K562 (cell line): ENCODE measurements around the gene ZDHHC5. TPM values are rescaled to one million over a fixed set of nuclear protein-coding genes. Genes with fewer than 3 reads are reported as not detected.

Experiments used
- ATAC-seq: fragments of 200-7000 bp; cut with Tn5 transposase; 3 replicates; pipeline ENCODE4 v1.9.1; 2020; ENCODE audit warnings: moderate library complexity
- BruUV-seq: library from RNA; stranded (reverse); fragments of 400-500 nt; replicated peaks from 2 replicates; lab custom pipeline; 2021; lab: Mats Ljungman, UMichigan
- CTCF ChIA-PET: fragments of 300-600 bp; formaldehyde crosslinking; extraction: SDS; loops from one replicate; lab custom pipeline; 2021; ENCODE audit warnings: low intra/inter-chr PET ratio; lab: Yijun Ruan, JAX
- POLR2A ChIA-PET: fragments of 300-600, 350-650 bp; sonication (Branson Sonifier 250); formaldehyde crosslinking; extraction: SDS; loops from one replicate; lab custom pipeline; 2021; ENCODE audit warnings: antibody characterized with exemption, inconsistent platforms; lab: Yijun Ruan, JAX
- DNase-seq, 4 experiments: peaks; one replicate each; pipeline versions ENCODE4 v3.0.0 to v3.0.0-alpha.2; 2011 to 2018; ENCODE audit warnings: low spot score in 3 of 4, mixed read lengths in 3 of 4; ENCODE audit errors: extremely low read depth in 1 of 4
- FAIRE-seq: peaks from 2 replicates; lab custom pipeline; 2011; peaks lifted over from hg19 to GRCh38; lab: Jason Lieb, UNC
- H2AFZ ChIP-seq: 2 replicates; pipeline ENCODE4 v1.6.0; 2011; ENCODE audit warnings: low read depth, low read length, control low read depth, inconsistent platforms
- H3K27ac ChIP-seq: fragments of 200-600 bp; 3 replicates; pipeline ENCODE4 v1.8.0; 2011; ENCODE audit warnings: low read depth, mild to moderate bottlenecking, control low read depth, inconsistent platforms, low read length, moderate library complexity, mixed read lengths; ENCODE audit errors: extremely low read depth
- H3K27me3 ChIP-seq, 2 experiments: fragments of 300-600 bp in 1 of 2; 2 replicates in 1 of 2; 3 replicates in 1 of 2; pipeline versions ENCODE4 v1.6.0 to v1.8.0; 2011; ENCODE audit warnings: inconsistent platforms in 2 of 2, low read length in 2 of 2, mild to moderate bottlenecking in 1 of 2, mixed read lengths in 1 of 2, moderate library complexity in 1 of 2; ENCODE audit not compliant: control insufficient read depth in 2 of 2, insufficient read depth in 2 of 2
- H3K36me3 ChIP-seq: fragments of 300-600 bp; 3 replicates; pipeline ENCODE4 v1.8.0; 2011; ENCODE audit warnings: mild to moderate bottlenecking, low read length, inconsistent platforms; ENCODE audit not compliant: control insufficient read depth, insufficient read depth
- H3K4me1 ChIP-seq, 2 experiments: fragments of 200-600 bp in 1 of 2; replicated peaks in 1 of 2; 2 replicates in 1 of 2; 3 replicates in 1 of 2; pipeline versions ENCODE4 v1.5.1 to v1.8.0; 2011; ENCODE audit warnings: inconsistent platforms in 2 of 2, low read length in 2 of 2, mild to moderate bottlenecking in 1 of 2, mixed read lengths in 1 of 2, moderate library complexity in 1 of 2; ENCODE audit not compliant: control insufficient read depth in 2 of 2, insufficient read depth in 2 of 2
- H3K4me2 ChIP-seq: 2 replicates; pipeline ENCODE4 v1.6.1; 2011; ENCODE audit warnings: low read length, control low read depth, inconsistent platforms, mixed read lengths; ENCODE audit not compliant: insufficient read depth
- H3K4me3 ChIP-seq: fragments of 200-600 bp; sonication (generic), shearing (Covaris generic); 2 replicates; pipeline ENCODE4 v1.5.1; 2016; ENCODE audit warnings: control low read depth, inconsistent platforms
- H3K79me2 ChIP-seq: fragments of 200-600 bp; 3 replicates; pipeline ENCODE4 v1.8.0; 2011; ENCODE audit warnings: low read length, inconsistent platforms; ENCODE audit not compliant: control insufficient read depth, insufficient read depth
- H3K9ac ChIP-seq, 2 experiments: 2 replicates each; pipeline versions ENCODE4 v1.6.0 to v1.6.1; 2011; ENCODE audit warnings: low read depth in 2 of 2, low read length in 2 of 2, control low read depth in 1 of 2, inconsistent platforms in 1 of 2, mild to moderate bottlenecking in 1 of 2, mixed read lengths in 1 of 2; ENCODE audit not compliant: insufficient read depth in 1 of 2
- H3K9me1 ChIP-seq: one replicate; pipeline ENCODE4 v1.6.0; 2011; ENCODE audit warnings: inconsistent platforms, mild to moderate bottlenecking, low read length, moderate library complexity; ENCODE audit not compliant: control insufficient read depth, insufficient read depth
- H3K9me3 ChIP-seq: replicated peaks from 2 replicates; pipeline ENCODE4 v1.5.1; 2011; ENCODE audit warnings: low read depth, low read length, inconsistent platforms; ENCODE audit not compliant: control insufficient read depth, insufficient read depth
- H4K20me1 ChIP-seq: replicated peaks from 2 replicates; pipeline ENCODE4 v1.6.1; 2011; ENCODE audit warnings: low read length, inconsistent platforms, mixed read lengths; ENCODE audit not compliant: control insufficient read depth, insufficient read depth
- CXXC5 ChIP-seq: fragments of 250-450 bp; sonication (Bioruptor Pico); IDR thresholded peaks from 2 replicates; pipeline ENCODE4 v1.8.0; 2022; ENCODE audit warnings: inconsistent platforms, mild to moderate bottlenecking, moderate library complexity
- ELF4 ChIP-seq: fragments of 450-650 bp; formaldehyde crosslinking; IDR thresholded peaks from 2 replicates; pipeline ENCODE4 v1.4.0; 2022; ENCODE audit warnings: missing genetic modification characterization
- FOXM1 ChIP-seq, 2 experiments: fragments of 450-650 bp in 1 of 2; sonication (generic) in 1 of 2; formaldehyde crosslinking in 1 of 2; IDR thresholded peaks; 2 replicates each; pipeline versions ENCODE4 v1.6.1 to v1.9.0; 2017 to 2022; ENCODE audit warnings: low read depth in 2 of 2, mild to moderate bottlenecking in 2 of 2, missing genetic modification reagents in 1 of 2, moderate library complexity in 1 of 2
- FOXP1 ChIP-seq: sonication (generic); formaldehyde crosslinking; IDR thresholded peaks from 2 replicates; pipeline ENCODE4 v1.8.0; 2022; ENCODE audit warnings: mild to moderate bottlenecking, missing genetic modification reagents
- ILF3 ChIP-seq: fragments of 450-650 bp; IDR thresholded peaks from 2 replicates; pipeline ENCODE4 v1.6.1; 2018; ENCODE audit warnings: antibody characterized with exemption, mild to moderate bottlenecking, moderate library complexity, borderline replicate concordance
- KLF16 ChIP-seq: IDR thresholded peaks from 2 replicates; pipeline ENCODE4 v1.6.1; 2016; ENCODE audit warnings: antibody characterized with exemption
- MIER1 ChIP-seq: fragments of 450-650 bp; IDR thresholded peaks from 2 replicates; pipeline ENCODE4 v1.6.1; 2016; ENCODE audit warnings: antibody characterized with exemption, mild to moderate bottlenecking, low read depth
- NRF1 ChIP-seq, 2 experiments: fragments of 450-650 bp; IDR thresholded peaks in 1 of 2; conservative IDR thresholded peaks in 1 of 2; 2 replicates each; pipeline ENCODE4 v1.6.1; 2014; ENCODE audit warnings: mild to moderate bottlenecking in 2 of 2
- POLR2A ChIP-seq: fragments of 450-650 bp; conservative IDR thresholded peaks from 2 replicates; pipeline ENCODE4 v1.6.1; 2016
- RAD21 ChIP-seq, 2 experiments: fragments of 250-450 bp in 1 of 2; fragments of 450-650 bp in 1 of 2; sonication (Bioruptor Pico) in 1 of 2; formaldehyde crosslinking in 1 of 2; IDR thresholded peaks in 1 of 2; conservative IDR thresholded peaks in 1 of 2; 2 replicates each; pipeline versions ENCODE4 v1.4.0 to v1.8.0; 2020 to 2022; ENCODE audit warnings: mild to moderate bottlenecking in 2 of 2, moderate library complexity in 1 of 2
- RBFOX2 ChIP-seq: fragments of 200-400 bp; formaldehyde crosslinking; IDR thresholded peaks from 2 replicates; pipeline ENCODE4 v1.6.1; 2017; ENCODE audit warnings: low read depth, mild to moderate bottlenecking, low read length, moderate library complexity
- RBM25 ChIP-seq: fragments of 200-400 bp; formaldehyde crosslinking; IDR thresholded peaks from 2 replicates; pipeline ENCODE4 v1.6.1; 2018; ENCODE audit warnings: low read length, low read depth, moderate library complexity; ENCODE audit not compliant: severe bottlenecking
- SMC3 ChIP-seq: conservative IDR thresholded peaks from 2 replicates; pipeline ENCODE4 v1.6.1; 2011; ENCODE audit warnings: low read depth, low read length, improper control_type of control experiment; ENCODE audit not compliant: insufficient read depth
- ZNF175 ChIP-seq: fragments of 200-800 bp; sonication (Bioruptor generic); IDR thresholded peaks from 2 replicates; pipeline ENCODE4 v1.6.1; 2016; ENCODE audit warnings: low read depth, mild to moderate bottlenecking, missing genetic modification characterization, missing compliant biosample characterization
- ZNF408 ChIP-seq: fragments of 250-450 bp; sonication (Bioruptor Pico); IDR thresholded peaks from 2 replicates; pipeline ENCODE4 v1.4.0; 2020; ENCODE audit warnings: low read depth, mild to moderate bottlenecking, moderate library complexity
- WGBS: fragments of 100-300 bp; shearing (Covaris generic); methylation state at CpG from one replicate; pipeline ENCODE4 v1.1.6; 2016; ENCODE audit warnings: low coverage, mixed read lengths; ENCODE audit not compliant: insufficient coverage; ENCODE audit errors: missing lambda C conversion rate; 5-methylcytosine and 5-hydroxymethylcytosine counted together
- in situ Hi-C: fragments of 300-500 bp; cut with MboI; formaldehyde crosslinking; loops from 4 replicates; pipeline ENCODE4 v1.15.0; 2018; ENCODE audit warnings: inconsistent platforms, mixed read lengths
- intact Hi-C: fragments of 100-400 bp; cut with micrococcal nuclease; formaldehyde crosslinking; loops from 2 replicates; pipeline ENCODE4 v1.14.2; 2022
- polyA plus RNA-seq, 8 experiments: library from polyadenylated mRNA; depleted of rRNA in 4 of 8; stranded (reverse) in 5 of 8; unstranded in 3 of 8; fragments of >200 nt; fragmentation: Nextera tagmentation in 2 of 8; fragmentation: Illumina TruSeq in 1 of 8; extraction: Ambion mirVana in 2 of 8; extraction: Trizol in 1 of 8; gene quantifications; 2 replicates each; pipeline versions ENCODE4 v1.2.1 to v1.2.3, GENCODE V29; 2011 to 2014; ENCODE audit warnings: inconsistent platforms in 1 of 8, missing spikeins in 1 of 8
- total RNA-seq, 7 experiments: library from RNA; depleted of rRNA in 6 of 7; stranded (reverse); fragments of >200 nt in 6 of 7; fragmentation: Illumina TruSeq in 2 of 7; extraction: Trizol in 2 of 7; gene quantifications; 2 replicates each; pipeline versions ENCODE4 v1.2.1 to v1.2.3, GENCODE V29; 2011 to 2021; ENCODE audit warnings: low replicate concordance in 1 of 7
- TF ChIP-seq, protein P1 (sequence below), 3 experiments: IDR thresholded peaks in 2 of 3; conservative IDR thresholded peaks in 1 of 3; 2 replicates each; pipeline ENCODE4 v1.5.1; 2011 to 2012; ENCODE audit warnings: low read length in 3 of 3, mild to moderate bottlenecking in 3 of 3, control low read depth in 2 of 3, improper control_type of control experiment in 1 of 3, inconsistent platforms in 1 of 3, low read depth in 1 of 3, mixed read lengths in 1 of 3, moderate library complexity in 1 of 3; ENCODE audit not compliant: insufficient read depth in 2 of 3
- TF ChIP-seq, protein P2 (sequence below): IDR thresholded peaks from 3 replicates; pipeline ENCODE4 v1.6.1; 2011; ENCODE audit warnings: borderline replicate concordance, mild to moderate bottlenecking; ENCODE audit not compliant: insufficient read length, insufficient read depth

The ZDHHC5 gene
- total and polyA plus RNA-seq, 9 of the 15 experiments (the other 6 are each of a cell fraction or from before 2014, with no cell fraction given): 3.8 to 64.2 (median 35.9) TPM

DNA sequence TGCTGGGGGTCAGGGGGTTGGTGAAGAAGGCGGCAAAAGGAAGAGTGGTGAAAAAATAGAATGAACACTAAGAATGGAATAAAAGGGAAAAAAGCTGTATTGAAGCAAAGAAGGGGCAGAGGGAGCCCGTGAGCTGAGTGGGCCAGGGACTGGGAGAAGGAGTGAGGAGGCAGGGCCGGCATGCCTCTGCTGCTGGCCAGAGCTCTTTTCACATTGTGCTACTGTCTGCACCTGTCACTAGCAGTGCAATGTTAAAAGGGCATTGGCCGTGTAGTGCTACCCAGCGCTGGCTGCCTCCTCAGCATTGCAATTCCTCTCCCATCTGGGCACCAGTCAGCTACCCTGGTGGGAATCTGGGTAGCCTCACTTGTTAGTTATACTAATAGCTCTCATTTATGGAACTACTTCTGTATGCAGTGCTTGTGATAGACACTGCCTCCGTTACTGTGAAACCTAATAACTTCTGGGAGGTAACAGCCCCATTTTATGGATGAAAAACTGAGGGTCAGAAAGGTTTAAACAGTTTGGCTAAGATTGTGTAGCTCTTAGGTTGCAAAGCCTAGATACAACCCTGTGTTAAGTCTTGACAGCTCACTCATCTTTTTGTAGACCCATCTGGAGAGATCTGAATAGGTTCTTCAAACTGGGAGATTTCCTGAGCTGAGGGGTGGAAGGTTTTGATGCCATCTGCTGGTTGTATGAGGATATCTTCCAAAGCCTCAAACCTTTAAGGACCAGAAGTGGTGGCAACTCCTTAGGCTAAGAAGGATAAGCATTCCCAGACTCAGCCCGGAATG lies 26.7 kb upstream of the ZDHHC5 start (continued):
- TF ChIP-seq, protein P1, sequence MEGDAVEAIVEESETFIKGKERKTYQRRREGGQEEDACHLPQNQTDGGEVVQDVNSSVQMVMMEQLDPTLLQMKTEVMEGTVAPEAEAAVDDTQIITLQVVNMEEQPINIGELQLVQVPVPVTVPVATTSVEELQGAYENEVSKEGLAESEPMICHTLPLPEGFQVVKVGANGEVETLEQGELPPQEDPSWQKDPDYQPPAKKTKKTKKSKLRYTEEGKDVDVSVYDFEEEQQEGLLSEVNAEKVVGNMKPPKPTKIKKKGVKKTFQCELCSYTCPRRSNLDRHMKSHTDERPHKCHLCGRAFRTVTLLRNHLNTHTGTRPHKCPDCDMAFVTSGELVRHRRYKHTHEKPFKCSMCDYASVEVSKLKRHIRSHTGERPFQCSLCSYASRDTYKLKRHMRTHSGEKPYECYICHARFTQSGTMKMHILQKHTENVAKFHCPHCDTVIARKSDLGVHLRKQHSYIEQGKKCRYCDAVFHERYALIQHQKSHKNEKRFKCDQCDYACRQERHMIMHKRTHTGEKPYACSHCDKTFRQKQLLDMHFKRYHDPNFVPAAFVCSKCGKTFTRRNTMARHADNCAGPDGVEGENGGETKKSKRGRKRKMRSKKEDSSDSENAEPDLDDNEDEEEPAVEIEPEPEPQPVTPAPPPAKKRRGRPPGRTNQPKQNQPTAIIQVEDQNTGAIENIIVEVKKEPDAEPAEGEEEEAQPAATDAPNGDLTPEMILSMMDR (IDR thresholded peaks at IDR 0.05 in 2 of 3, conservative IDR thresholded peaks at IDR 0.05 in 1 of 3; ENCODE audit: insufficient read depth in 2 of 3, low read depth in 1 of 3, low read length in 3 of 3): peak; percentile 60 to 72 (median 66)
- peak; percentile 76 to 87 for TF ChIP-seq RAD21 (CRISPR knock-in tag; conservative IDR thresholded peaks at IDR 0.05 in 1 of 2, IDR thresholded peaks at IDR 0.05 in 1 of 2)
- TF ChIP-seq SMC3: peak; percentile 61
- TF ChIP-seq RBM25: peak; percentile 84
- TF ChIP-seq FOXM1 (IDR thresholded peaks at IDR 0.05; ENCODE audit: low read depth): no peak
- TF ChIP-seq FOXM1 (CRISPR knock-in tag; IDR thresholded peaks at IDR 0.05; ENCODE audit: low read depth): 0 out of 2 replicates have a peak, but pooled peaks have one; percentile 20
- TF ChIP-seq, all 486 proteins: peak for 9

DNA sequence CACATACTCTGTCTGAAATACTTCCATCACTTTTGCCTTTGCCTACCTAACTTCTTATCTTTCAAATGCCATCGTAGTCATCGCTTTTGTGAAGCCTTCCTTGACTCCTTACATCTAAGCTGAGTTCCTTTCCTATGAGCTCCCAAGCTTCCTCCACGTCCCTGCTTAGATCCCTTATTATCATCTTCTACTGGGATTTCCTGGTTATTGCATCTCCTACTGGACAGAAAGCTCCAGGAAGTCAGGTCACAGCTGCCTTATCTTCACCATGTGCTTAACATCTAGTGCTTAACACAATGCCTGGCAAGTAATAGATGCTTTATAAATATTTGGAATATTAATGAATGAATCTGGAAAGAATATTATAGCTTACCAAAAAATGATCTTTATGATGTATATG lies 24.1 kb upstream of the ZDHHC5 start:
- no peak overlapping the region for H3K4me2 ChIP-seq
- no peaks in the 10 kb centered on the region for H3K36me3 ChIP-seq
- H3K9ac ChIP-seq: no peak overlapping the region
- peaks cover 25 to 30% of the 10 kb centered on the region in 2 experiments for H3K4me1 ChIP-seq
- ATAC-seq (no peak), DNase-seq (no peak), FAIRE-seq (no peak)
- CTCF ChIA-PET: interaction anchor here (0.7 to 1.0 kb wide), 2 partner anchors 75 to 113 kb away, joined by 3 to 4 read pairs; partner anchors contain the start of gene TIMM10
- H3K27me3 ChIP-seq: peaks cover 0 to 15% of the 10 kb centered on the region in 2 experiments; a peak in 2 of 5 replicates
- H3K9me3 ChIP-seq: no peaks in the 10 kb centered on the region
- H3K79me2 ChIP-seq: no peaks in the 10 kb centered on the region
- no peak overlapping the region for H2AFZ ChIP-seq
- intact Hi-C loops (loop anchor here (2.0 kb wide), 1 partner anchor 299 kb away; no protein-coding TSS in a partner anchor), in situ Hi-C loops (loop anchor here (5.0 to 10.0 kb wide), 3 partner anchors 77 to 302 kb away; partner anchors contain the start of gene UBE2L6)
- POLR2A ChIA-PET: no interaction called here
- 28% methylated on average over 3 of the region's 3 CpGs for WGBS
- H3K27ac ChIP-seq: no peak overlapping the region
- H3K4me3 ChIP-seq: no peak overlapping the region
- no peaks in the 10 kb centered on the region for H3K9me1 ChIP-seq
- no TSS peak for BruUV-seq
- H4K20me1 ChIP-seq: no peaks in the 10 kb centered on the region; the same call in 1 of the 2 replicates
- TF ChIP-seq KLF16 (no peak), ZNF408 (CRISPR knock-in tag) (no peak), CXXC5 (0 out of 2 replicates have a peak, but pooled peaks have one; percentile 19), ELF4 (CRISPR knock-in tag) (0 out of 2 replicates have a peak, but pooled peaks have one; percentile 13), NRF1 (conservative IDR thresholded peaks at IDR 0.05 in 1 of 2, IDR thresholded peaks at IDR 0.05 in 1 of 2) (no peak), POLR2A (no peak), ZNF175 (CRISPR knock-in tag) (peak; percentile 53), ILF3 (no peak), FOXP1 (no peak), MIER1 (no peak), RBFOX2 (no peak)
- TF ChIP-seq, protein P2, sequence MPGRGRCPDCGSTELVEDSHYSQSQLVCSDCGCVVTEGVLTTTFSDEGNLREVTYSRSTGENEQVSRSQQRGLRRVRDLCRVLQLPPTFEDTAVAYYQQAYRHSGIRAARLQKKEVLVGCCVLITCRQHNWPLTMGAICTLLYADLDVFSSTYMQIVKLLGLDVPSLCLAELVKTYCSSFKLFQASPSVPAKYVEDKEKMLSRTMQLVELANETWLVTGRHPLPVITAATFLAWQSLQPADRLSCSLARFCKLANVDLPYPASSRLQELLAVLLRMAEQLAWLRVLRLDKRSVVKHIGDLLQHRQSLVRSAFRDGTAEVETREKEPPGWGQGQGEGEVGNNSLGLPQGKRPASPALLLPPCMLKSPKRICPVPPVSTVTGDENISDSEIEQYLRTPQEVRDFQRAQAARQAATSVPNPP: no peak
